HG03064 (cell line): Measurements from ENCODE around the gene TBL1XR1.

ENCODE experiments used
- ATAC-seq: cut with Tn5 transposase; IDR thresholded peaks from one replicate; pipeline ENCODE4 v1.9.1; 2021; ENCODE audit warnings: low read depth; ENCODE audit not compliant: unreplicated experiment

TBL1XR1 gene

DNA sequence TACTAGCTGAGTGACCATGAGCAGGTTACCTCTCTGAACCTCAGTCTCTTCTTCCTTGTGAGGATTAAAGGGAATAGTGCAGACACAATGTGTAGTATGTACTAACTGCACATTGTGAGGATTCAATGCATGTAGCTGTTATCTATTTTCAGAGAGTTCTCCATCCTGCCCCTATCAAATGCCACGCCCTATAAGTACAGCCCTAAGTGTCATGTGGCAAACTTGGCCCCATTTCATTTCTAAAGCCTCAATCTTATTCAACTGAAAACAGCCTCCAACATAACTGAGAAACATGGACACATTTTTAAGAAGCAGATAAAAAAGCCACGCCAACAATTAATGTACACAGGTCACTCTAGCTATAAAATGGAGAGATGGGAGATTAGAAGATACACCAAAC, 220.0 kb downstream of the TBL1XR1 start:
- no peak for ATAC-seq

DNA sequence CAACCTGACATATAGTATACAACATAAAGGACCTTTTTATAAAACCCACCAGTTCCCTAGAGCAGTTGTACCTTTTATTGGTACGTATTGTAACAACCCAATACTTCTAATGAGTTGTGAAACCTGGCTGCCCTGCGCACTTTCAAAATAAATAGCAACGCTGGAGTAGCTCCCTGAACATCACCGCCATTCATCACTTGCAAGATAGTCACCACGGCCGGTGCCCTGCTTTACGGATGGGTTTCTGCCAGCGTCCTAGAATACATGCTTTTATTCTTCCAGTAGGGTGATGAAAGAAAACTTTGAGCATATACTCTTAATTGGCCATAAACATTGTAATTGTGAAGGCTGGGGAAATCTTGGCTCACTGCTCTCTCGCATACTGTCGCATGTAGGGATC, 220.7 kb downstream of the TBL1XR1 start:
- ATAC-seq = no peak

DNA sequence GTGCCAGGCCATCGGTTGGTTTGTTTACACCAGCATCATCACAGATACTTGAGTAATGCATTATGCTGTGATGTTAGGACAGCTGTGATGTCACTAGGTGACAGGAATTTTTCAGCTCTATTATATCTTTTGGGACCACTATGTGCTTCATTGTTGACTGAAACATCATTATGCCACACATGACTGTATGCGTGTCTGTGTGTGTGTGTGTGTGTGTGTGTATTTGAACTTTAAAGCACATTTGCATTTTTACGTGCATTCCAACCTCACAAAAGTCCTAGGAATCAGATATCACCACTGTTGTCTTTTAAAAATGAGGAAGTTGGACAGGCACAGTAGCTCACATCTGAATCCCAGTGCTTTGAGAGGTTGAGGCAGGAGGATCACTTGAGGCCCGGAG, 223.0 kb downstream of the TBL1XR1 start:
- no peak for ATAC-seq

DNA sequence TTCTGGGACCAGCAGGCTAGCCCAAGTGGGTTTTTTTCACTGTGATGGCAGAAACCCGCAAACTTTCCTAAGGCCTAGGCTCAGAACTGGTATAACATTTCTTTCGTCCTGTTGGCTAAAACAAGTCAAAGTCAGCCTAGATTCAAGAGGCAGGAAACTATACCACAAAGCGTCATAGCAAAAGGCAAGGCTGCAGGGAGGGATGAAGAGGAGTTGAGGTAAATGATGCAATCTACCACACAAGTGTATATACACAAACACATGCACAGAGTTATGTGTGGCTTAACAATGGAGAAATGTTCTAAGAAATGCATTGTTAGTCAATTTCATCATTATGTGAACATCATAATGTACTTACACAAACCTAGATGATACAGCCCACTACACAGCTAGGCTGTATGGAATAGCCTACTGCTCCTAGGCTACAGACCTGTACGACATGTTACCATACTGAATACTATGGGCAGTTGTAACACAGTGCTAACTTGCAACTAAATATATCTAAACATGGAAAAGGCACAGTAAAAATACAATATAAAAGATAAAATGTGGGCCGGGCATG, 225.6 kb downstream of the TBL1XR1 start:
- ATAC-seq = no peak

DNA sequence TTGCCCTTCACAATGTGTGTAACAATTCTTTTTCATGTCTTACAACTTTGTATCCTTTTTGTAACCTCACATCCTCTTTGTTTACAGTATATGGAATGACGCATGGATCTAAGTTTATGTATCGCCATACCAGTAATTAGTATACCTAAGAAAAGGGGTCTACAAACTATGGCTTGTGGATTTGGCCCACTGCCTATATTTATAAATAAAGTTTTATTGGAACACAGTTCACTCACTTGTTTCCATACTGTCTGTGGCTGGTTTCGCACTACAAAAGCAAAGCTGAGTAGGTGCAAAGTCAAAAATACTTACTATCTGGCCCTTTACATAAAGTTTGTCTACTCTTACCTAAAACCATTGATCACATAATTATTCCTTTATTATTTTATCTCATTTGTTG, 226.5 kb downstream of the TBL1XR1 start:
- ATAC-seq = no peak

DNA sequence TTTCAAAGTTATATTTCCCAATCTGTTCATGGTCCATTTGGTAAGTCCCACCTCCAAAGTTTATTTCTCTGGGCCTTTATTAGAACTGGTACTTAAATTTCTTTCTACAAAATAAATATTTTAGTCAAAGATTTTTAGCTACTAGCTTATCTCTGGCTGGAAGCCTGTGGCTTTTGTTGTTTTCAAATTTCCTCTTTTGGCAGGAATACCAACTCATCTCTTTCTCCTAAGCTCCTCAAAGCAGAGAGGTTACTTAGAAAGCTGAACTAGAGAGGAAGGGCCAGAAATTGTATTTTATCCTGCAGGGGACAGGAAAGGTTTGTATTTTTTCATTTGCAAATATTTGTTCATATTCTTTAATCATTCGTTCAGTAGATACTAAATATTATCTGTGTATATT, 227.8 kb downstream of the TBL1XR1 start:
- ATAC-seq = no peak
